CD4-positive, alpha-beta T cell (primary cell): ENCODE measurements around the gene SS18. TPM values are rescaled to one million over a fixed set of nuclear protein-coding genes. Genes with fewer than 3 reads are reported as not detected.

Experiments used
- ATAC-seq: fragments of 200-7000 bp; cut with Tn5 transposase; one replicate; pipeline ENCODE4 v1.10.0; 2022; ENCODE audit warnings: mild to moderate bottlenecking; ENCODE audit not compliant: poor library complexity
- CTCF ChIA-PET: fragments of 350-600 bp; sonication (Branson Sonifier 250); formaldehyde crosslinking; loops from one replicate; lab custom pipeline; 2021; ENCODE audit warnings: antibody characterized with exemption, inconsistent platforms; lab: Charles Lee
- POLR2A ChIA-PET: fragments of 350-600 bp; sonication (Branson Sonifier 250); formaldehyde crosslinking; loops from one replicate; lab custom pipeline; 2021; ENCODE audit warnings: antibody characterized with exemption, inconsistent platforms; lab: Charles Lee
- DNase-seq, 14 experiments: peaks; one replicate each; pipeline ENCODE4 v3.0.0-alpha.2; 2013 to 2020; ENCODE audit warnings: mixed read lengths in 2 of 14
- H3K27ac ChIP-seq, 2 donors: one replicate each; pipeline versions ENCODE4 v1.5.1 to v1.7.0; 2013; ENCODE audit warnings: low read length in 2 of 2, low read depth in 1 of 2, mild to moderate bottlenecking in 1 of 2
- H3K27me3 ChIP-seq, 2 experiments: 1 replicate in 1 of 2; 2 replicates in 1 of 2; pipeline versions ENCODE4 v1.6.1 to v1.7.0; 2013; ENCODE audit warnings: low read length in 2 of 2, control low read depth in 1 of 2, mild to moderate bottlenecking in 1 of 2, moderate library complexity in 1 of 2; ENCODE audit not compliant: insufficient read depth in 2 of 2, control insufficient read depth in 1 of 2
- H3K36me3 ChIP-seq: one replicate; pipeline ENCODE4 v1.6.1; 2013; ENCODE audit warnings: low read length, control low read depth; ENCODE audit not compliant: insufficient read depth
- H3K4me1 ChIP-seq: one replicate; pipeline ENCODE4 v1.6.1; 2013; ENCODE audit warnings: low read length, control low read depth; ENCODE audit not compliant: insufficient read depth
- H3K4me3 ChIP-seq: one replicate; pipeline ENCODE4 v1.5.1; 2013; ENCODE audit warnings: mild to moderate bottlenecking, low read length, moderate library complexity
- H3K9me3 ChIP-seq, 2 experiments: 1 replicate in 1 of 2; 2 replicates in 1 of 2; pipeline versions ENCODE4 v1.6.1 to v1.7.0; 2013; ENCODE audit warnings: low read length in 2 of 2, mild to moderate bottlenecking in 2 of 2, control low read depth in 1 of 2, moderate library complexity in 1 of 2; ENCODE audit not compliant: control insufficient read depth in 1 of 2, insufficient read depth in 1 of 2
- H3K27ac Mint-ChIP-seq: one replicate; pipeline ENCODE4 v1.8.0; 2020; ENCODE audit warnings: mixed read lengths
- H3K27me3 Mint-ChIP-seq: one replicate; pipeline ENCODE4 v1.8.0; 2021; ENCODE audit warnings: mixed read lengths
- H3K36me3 Mint-ChIP-seq: one replicate; pipeline ENCODE4 v1.8.0; 2021; ENCODE audit warnings: low read depth, mixed read lengths
- H3K4me1 Mint-ChIP-seq: one replicate; pipeline ENCODE4 v1.8.0; 2021; ENCODE audit warnings: low read depth, mixed read lengths
- H3K4me3 Mint-ChIP-seq: one replicate; pipeline ENCODE4 v1.8.0; 2020; ENCODE audit warnings: mild to moderate bottlenecking, mixed read lengths
- H3K9me3 Mint-ChIP-seq: one replicate; pipeline ENCODE4 v1.8.0; 2020; ENCODE audit warnings: mixed read lengths
- CTCF ChIP-seq: fragments of 200-600 bp; IDR thresholded peaks from one replicate; pipeline ENCODE4 v1.8.0; 2022; ENCODE audit warnings: antibody characterized with exemption, mild to moderate bottlenecking
- intact Hi-C, 2 experiments: fragments of 100-400 bp; cut with DNase I in 1 of 2; cut with micrococcal nuclease in 1 of 2; formaldehyde crosslinking; loops; one replicate each; pipeline versions ENCODE4 v1.15.1 to v1.9.0; 2023 to 2025; cut with DNase I, micrococcal nuclease
- polyA plus RNA-seq, 2 donors: library from polyadenylated mRNA; unstranded; fragments of 120-200 nt; gene quantifications; one replicate each; pipeline ENCODE4 v1.2.1, GENCODE V29; 2013
- total RNA-seq, 174 experiments: library from RNA in 2 of 174; stranded (reverse) in 2 of 174; gene quantifications; one replicate each; pipeline ENCODE4 v1.2.3 and lab custom pipeline; 2021 to 2026

Gene SS18
- total RNA-seq (10 to 100 TPM; 40.4 to 41.7 TPM), total RNA-seq (lab: John Stamatoyannopoulos, UW) (57.2 to 208 (median 135) reads per million in 172 experiments)
- 51.4 TPM for polyA plus RNA-seq (2013, experiment 1 of 2)
- polyA plus RNA-seq (2013, experiment 2 of 2), result 48.5 TPM

- H3K4me3 ChIP-seq, result peak within 1 kb of the TSS; percentile 65
- Mint-ChIP-seq H3K27me3 (no peaks in the 10 kb centered on the region), H3K4me1 (peaks cover 56% of the 10 kb centered on the region), H3K27ac (peak within 1 kb of the TSS; percentile 98), H3K4me3 (peak within 1 kb of the TSS; percentile 99), H3K9me3 (no peaks in the 10 kb centered on the region), H3K36me3 (peaks cover 44% of the 10 kb centered on the region)
- no peak for TF ChIP-seq CTCF
- H3K27me3 ChIP-seq, result no peaks in the 10 kb centered on the region
- peaks cover 15% of the 10 kb centered on the region for H3K4me1 ChIP-seq
- H3K27ac ChIP-seq, result peak within 1 kb of the TSS; percentile 91 to 96
- H3K9me3 ChIP-seq, result no peaks in the 10 kb centered on the region
- DNase-seq (peak; percentile 76 to 96 (median 86)), ATAC-seq (peak; percentile 80)
- ChIA-PET POLR2A (interaction anchor here (0.6 to 2.5 kb wide), 5 partner anchors 43 to 136 kb away, joined by 3 to 13 read pairs (median 4); partner anchors contain the start of genes PSMA8 and TAF4B), CTCF (no interaction called here)
- peaks cover 20% of the 10 kb centered on the region for H3K36me3 ChIP-seq
- intact Hi-C loops, result loop anchor here (1.0 to 2.0 kb wide), 4 partner anchors 44 to 136 kb away; partner anchors contain the start of gene TAF4B (in 1 of the 2)
These were observed at the start of gene SS18 for GRCh38 chr18:26090130-26091046. TSS of gene SS18 (minus strand) at chr18:26090613. CDS start at chr18:26090569, 44 bp downstream.

- Mint-ChIP-seq H3K36me3 (no peaks in the 10 kb centered on the region), H3K9me3 (no peaks in the 10 kb centered on the region), H3K4me3 (no peak overlapping the region), H3K4me1 (no peaks in the 10 kb centered on the region), H3K27ac (no peak overlapping the region), H3K27me3 (no peaks in the 10 kb centered on the region)
- DNase-seq (no peak), ATAC-seq (no peak)
- Histone ChIP-seq H3K27ac (no peak overlapping the region), H3K4me1 (no peaks in the 10 kb centered on the region), H3K36me3 (no peaks in the 10 kb centered on the region), H3K9me3 (peaks cover 0 to 5% of the 10 kb centered on the region in 2 experiments), H3K27me3 (no peaks in the 10 kb centered on the region), H3K4me3 (no peak overlapping the region)
- no peak for TF ChIP-seq CTCF
- POLR2A ChIA-PET, result no interaction called here
- intact Hi-C loops, result loop anchor here in 1 of 2 experiments (2.0 kb wide), 1 partner anchor 45 kb away; the partner anchor contains the start of gene SS18
- CTCF ChIA-PET, result no interaction called here
These were observed 45.1 kb upstream of the SS18 start for GRCh38 chr18:26135548-26135947.

- no peak for TF ChIP-seq CTCF
- no peaks in the 10 kb centered on the region for H3K9me3 Mint-ChIP-seq
- CTCF ChIA-PET, result no interaction called here
- no peaks in the 10 kb centered on the region for H3K4me1 Mint-ChIP-seq
- H3K4me3 Mint-ChIP-seq, result peak overlapping the region; percentile 78
- ATAC-seq (peak; percentile 48), DNase-seq (peak in 3 of 14 experiments; percentile 26 to 37 (median 35))
- no peaks in the 10 kb centered on the region for H3K27me3 Mint-ChIP-seq
- POLR2A ChIA-PET, result interaction anchor here (2.7 kb wide), 1 partner anchor 44 kb away, joined by 8 read pairs; the partner anchor contains the start of gene SS18
- peak overlapping the region; percentile 81 for H3K27ac Mint-ChIP-seq
- H3K4me3 ChIP-seq, result peak overlapping the region; percentile 53
- H3K4me1 ChIP-seq, result no peaks in the 10 kb centered on the region
- intact Hi-C loops, result loop anchor here in 1 of 2 experiments (2.0 kb wide), 1 partner anchor 43 kb away; the partner anchor contains the start of gene SS18
- H3K27ac ChIP-seq, result peak overlapping the region; percentile 24 to 50
- peaks cover 0 to 5% of the 10 kb centered on the region in 2 experiments for H3K9me3 ChIP-seq
- H3K36me3 Mint-ChIP-seq, result no peaks in the 10 kb centered on the region
- no peaks in the 10 kb centered on the region for H3K27me3 ChIP-seq
- H3K36me3 ChIP-seq, result no peaks in the 10 kb centered on the region
These were observed 43.7 kb upstream of the SS18 start for GRCh38 chr18:26134107-26134506.
